GM21737 (cell line): Measurements from ENCODE around the gene YJEFN3.

Experiments
- ATAC-seq: cut with Tn5 transposase; IDR thresholded peaks from one replicate; pipeline ENCODE4 v1.9.1; 2021; ENCODE audit warnings: mild to moderate bottlenecking, moderate library complexity; ENCODE audit not compliant: unreplicated experiment

Gene YJEFN3

GRCh38 chr19:19549804-19550464 lies 21.2 kb downstream of the YJEFN3 start:
- ATAC-seq: no peak

- no peak for ATAC-seq
These were observed 21.8 kb downstream of the YJEFN3 start for GRCh38 chr19:19550485-19550929.

DNA sequence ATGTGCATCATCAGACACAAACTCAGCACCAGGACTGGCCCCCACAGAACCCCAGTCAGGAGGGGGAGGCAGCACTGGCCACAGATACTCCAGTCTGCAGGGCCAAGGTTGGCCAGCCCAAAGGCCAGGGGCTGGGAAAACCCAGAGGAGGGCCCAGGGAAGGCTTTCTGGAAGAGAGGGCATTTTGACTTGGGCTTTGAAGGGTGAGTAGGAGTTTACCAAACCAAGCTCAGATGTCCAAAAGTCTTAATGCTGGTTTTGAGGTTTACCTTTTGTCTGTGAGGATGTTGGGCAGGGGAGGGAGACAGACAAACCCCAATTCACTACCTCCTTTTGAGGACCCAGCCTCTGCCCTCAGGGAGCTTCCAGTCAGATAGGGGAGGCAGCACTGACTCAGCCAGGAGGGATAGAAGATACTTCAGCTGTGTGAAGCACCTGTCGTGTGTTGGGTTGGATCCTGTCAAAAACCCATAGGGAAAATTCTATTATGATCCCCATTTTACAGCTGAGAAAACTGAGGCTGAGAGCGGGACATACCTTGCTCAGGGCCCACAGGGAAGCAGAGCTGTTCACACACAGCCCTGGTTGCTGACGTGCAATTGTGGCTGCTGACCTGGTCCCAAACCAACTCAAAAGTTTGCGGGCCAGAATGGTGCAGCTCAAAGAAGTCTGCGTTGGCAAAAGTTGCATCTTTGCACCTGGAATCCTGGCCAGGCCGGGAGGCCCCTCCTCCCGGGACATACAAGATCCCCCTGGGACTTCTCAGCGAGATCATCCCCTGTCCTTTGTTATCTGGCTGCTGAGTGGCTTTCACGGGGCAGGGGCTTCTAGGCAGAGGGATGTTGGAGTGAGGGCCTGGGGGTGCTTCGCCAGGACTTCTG lies 22.5 kb downstream of the YJEFN3 start:
- no peak for ATAC-seq

DNA sequence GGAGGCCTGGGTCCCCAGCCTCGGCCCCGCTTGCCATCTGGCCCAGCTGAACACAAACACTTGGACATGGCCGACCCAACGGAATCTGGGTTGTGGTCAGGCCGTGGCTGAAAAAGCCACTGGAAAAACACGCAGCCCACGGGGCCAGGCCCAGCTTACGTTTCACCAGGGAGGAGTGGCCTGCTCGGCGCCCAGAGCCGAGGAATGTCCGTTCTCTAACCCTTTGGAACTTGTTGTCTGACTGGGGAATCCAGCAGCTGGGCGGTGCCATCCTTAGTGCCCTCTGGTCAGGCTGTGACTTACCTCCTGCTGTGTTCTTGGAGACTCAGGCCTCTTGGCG lies 23.1 kb downstream of the YJEFN3 start:
- ATAC-seq: no peak

GRCh38 chr19:19552798-19553197 lies 24.1 kb downstream of the YJEFN3 start:
- ATAC-seq: no peak

DNA sequence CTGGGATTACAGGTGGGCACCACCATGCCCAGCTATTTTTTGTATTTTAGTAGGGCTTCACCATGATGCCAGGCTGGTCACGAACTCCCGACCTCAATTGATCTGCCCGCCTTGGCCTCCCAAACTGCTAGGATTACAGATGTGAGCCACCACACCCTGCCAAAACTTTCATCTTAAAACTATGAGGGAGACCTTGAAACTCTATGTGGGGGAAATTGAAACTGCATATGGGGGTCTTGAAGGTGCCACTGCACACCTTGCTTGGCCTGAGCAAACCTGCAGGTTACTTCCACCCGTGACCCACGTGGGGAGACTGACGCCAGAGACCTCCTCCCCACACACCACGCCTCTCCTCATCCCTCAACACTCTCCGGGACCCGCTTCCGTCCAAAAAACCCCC lies 25.0 kb downstream of the YJEFN3 start:
- no peak for ATAC-seq

DNA sequence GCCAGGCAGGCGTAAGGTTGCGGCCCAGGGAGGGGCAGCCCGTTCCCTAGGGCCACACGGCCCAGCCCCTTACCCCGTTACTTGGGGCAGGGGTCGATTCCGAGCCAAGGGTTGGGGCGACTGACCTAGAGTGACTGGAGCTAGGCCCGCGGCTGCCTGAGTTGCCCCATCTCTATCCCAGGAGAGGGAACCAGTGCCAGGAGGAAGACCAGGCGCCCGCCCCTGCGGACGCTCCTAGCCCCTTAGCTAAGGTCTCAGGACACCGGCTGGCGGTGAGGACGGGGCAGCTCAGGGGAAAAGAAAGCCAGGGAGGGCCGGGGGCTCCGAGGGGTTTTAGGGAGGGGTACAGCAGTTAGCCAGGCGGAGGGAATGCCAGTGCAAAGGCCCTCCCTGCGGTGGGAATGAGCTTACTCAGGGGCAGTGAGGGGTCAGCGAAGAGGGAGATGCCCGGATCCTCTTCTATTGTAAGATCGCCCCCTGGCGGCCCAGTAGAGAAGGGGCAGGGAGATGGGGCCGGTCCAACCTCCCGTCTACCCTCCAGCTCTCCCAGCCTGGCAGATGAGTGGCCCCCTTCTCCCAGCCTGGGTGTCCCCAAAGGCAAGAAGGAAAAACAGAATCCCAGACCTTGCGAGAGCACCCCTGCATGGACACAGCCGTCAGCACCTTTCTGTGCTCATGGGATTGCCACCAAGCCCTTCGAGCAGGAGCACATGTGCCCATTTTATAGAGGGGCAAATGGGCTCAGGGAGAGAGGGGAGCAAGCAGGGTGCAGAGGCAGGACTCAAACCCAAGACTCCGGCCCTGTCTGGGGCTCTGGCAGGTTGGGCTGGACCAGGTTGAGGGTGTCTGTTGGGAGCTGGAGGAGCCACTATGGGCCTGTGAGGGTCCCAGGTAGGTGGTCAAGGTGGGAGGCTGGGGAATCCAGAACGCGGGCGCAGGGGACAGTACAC lies 25.6 kb downstream of the YJEFN3 start:
- no peak for ATAC-seq

DNA sequence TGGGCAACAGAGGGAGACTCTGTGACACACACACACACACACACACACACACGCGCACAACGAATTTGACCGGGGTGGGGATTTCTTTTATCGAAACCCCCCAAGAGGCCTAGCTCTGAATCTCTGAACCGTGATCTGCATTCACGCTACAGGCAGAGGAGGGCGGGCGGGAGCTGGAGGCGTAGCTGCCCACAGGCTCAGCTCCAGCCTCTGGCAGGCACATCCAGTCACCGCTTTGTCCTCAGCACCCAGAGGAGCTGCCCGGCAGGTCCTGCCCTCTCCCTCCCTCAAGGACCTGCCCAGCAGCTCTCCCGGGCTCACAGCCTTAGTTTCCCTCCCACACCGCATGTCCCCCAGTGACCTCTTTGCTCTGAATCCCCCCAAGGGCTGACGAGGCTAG lies 29.3 kb downstream of the YJEFN3 start:
- ATAC-seq: no peak

GRCh38 chr19:19558636-19559035 lies 29.9 kb downstream of the YJEFN3 start:
- ATAC-seq: no peak

GRCh38 chr19:19559931-19560330 lies 31.2 kb downstream of the YJEFN3 start:
- no peak for ATAC-seq

DNA sequence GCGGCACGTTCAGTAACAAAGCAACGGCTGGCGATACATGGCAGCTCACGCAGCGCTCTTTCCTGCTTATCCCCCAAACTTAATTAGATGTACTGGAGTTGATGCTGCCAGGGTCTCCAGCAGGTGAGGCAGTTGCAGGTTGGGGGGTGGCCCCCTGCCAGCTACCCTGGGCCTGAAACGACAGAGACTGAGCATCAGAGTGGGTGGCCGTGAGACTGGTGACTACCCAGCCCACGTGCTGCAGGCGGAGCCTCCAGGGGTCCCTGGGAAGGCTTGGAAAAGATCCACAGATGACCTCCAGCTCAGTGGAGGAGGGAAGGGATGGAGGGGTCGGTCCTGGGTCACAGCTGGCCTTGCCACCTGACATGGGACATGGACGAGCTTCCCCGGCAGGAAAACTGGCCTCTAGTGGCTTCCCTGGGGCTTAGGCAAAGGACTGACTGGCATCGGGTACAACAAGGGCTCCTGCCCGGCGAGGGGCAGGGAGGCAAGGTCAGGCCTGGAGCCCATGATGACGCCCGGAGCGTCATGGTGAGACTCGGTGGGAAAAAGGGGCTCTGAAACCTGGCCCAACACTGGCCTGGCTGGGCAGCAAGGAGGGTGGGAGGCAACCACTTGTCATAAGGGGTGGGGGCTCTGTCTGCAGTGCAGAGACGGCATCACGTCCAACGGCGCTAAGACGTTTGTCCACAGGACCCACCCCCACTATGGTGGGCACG lies 33.4 kb downstream of the YJEFN3 start:
- no peak for ATAC-seq

- ATAC-seq: no peak
These were observed 34.1 kb downstream of the YJEFN3 start for GRCh38 chr19:19562665-19563347.

DNA sequence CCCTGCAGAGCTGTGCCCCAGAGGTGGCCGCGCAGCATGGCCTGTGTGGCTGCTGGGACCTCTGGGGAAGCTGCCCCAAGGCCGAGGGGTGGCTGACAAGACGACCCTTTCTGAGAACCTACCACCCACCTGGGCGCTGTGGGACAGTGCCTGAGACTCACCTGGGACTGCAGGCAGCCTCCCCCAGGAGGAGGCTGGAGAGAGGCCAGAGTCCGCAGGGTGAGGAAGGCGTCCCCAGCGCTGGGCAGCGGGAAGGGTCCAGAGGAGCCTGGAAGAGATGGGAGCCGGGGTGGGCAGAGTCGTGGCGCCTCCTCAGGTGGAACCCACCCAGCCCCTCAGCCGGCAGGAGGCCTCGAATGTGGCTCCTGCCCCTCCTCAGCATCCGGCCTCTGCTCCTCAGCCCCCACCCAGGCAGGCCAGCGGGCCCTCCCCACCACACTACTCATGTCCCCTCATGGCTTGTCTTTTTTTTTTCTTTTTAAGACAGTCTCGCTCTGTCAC lies 34.7 kb downstream of the YJEFN3 start:
- ATAC-seq: no peak

- no peak for ATAC-seq
These were observed 37.6 kb downstream of the YJEFN3 start for GRCh38 chr19:19566306-19566705.

- no peak for ATAC-seq
These were observed 38.7 kb downstream of the YJEFN3 start for GRCh38 chr19:19567391-19567790.

GRCh38 chr19:19568802-19569756 lies 40.4 kb downstream of the YJEFN3 start:
- no peak for ATAC-seq

DNA sequence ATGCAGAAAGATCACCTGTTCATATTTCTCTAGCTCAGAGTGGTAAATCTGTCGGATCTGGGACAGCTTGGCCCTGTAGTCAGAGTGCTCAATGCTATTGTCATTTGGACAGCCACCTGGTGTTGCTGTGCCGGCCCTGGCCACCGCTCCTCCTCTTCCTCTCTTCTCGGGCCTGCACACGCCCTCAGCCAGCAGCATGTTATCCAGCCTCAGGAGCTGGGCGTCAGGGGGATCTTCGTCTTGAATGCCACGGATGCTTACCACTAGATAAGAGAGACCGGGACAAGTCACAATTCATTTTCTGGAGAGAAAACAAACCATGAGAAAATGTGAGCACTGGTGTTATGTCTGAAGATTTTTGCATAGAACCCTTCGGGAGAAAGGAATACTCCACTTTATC lies 41.9 kb downstream of the YJEFN3 start:
- no peak for ATAC-seq

- ATAC-seq: no peak
These were observed 42.5 kb downstream of the YJEFN3 start for GRCh38 chr19:19571071-19571786.
